Measurements from ENCODE around the gene STX1A. TPM values are rescaled to one million over a fixed set of nuclear protein-coding genes. Genes with fewer than 3 reads are reported as not detected.

STX1A gene
- total and polyA plus RNA-seq, 2 of the 4 experiments (the other 2 are of a cell fraction), result 9.3 to 22.0 TPM

DNA sequence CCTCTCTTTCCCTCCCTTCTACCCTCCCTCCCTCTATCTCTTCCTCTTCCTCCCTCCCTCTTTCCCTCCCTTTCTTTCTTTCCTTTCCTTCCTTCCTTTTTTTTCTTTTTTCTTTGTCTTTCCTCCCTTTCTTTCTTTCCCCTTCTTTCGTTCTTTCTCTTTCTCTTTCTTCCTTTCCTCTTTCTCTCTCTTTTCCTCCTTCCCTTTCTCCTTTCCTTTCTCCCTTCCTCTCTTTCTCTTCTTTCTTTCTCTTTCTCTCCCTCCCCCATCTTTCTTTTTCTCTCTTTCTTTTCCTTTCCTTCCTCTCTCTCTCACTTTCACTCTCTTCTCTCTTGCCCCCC, 43.2 kb upstream of the STX1A start:
- ATAC-seq (ENCODE audit: low read depth), result no peak
- DNase-seq, result no peak
- H3K36me3 ChIP-seq (ENCODE audit: control insufficient read depth, insufficient read depth, low read length), result no peaks in the 10 kb centered on the region
- H3K27me3 ChIP-seq (ENCODE audit: control insufficient read depth, insufficient read depth, low read length), result peaks cover 4% of the 10 kb centered on the region
- dilution Hi-C loops (cut with HindIII; ENCODE audit: low sequenced_read_pairs, unreplicated experiment) (no loop called here), in situ Hi-C loops (cut with MboI; ENCODE audit: low sequenced_read_pairs) (no loop called here), intact Hi-C loops (cut with micrococcal nuclease) (no loop called here)
- no peak overlapping the region for H2BK5ac ChIP-seq (ENCODE audit: low read depth, low read length, poor library complexity, severe bottlenecking)
- H4K20me1 ChIP-seq (ENCODE audit: insufficient read depth, low read length), result no peaks in the 10 kb centered on the region
- 85% methylated on average over 1 of the region's 1 CpG; no CpG with 5 or more reads in 1 of the 2 experiments for WGBS, 2 experiments (ENCODE audit: extremely low coverage in 2 of 2, insufficient read length in 1 of 2)
- ChIA-PET CTCF (no interaction called here), POLR2A (ENCODE audit: unreplicated experiment) (no interaction called here)
- no peak overlapping the region for H3K9ac ChIP-seq (ENCODE audit: low read depth, low read length)
- H3K18ac ChIP-seq (ENCODE audit: low read depth, low read length), result no peak overlapping the region
- no peak overlapping the region for H3K14ac ChIP-seq (replicated peaks; ENCODE audit: low read depth, low read length)
- no peak overlapping the region for H4K5ac ChIP-seq (ENCODE audit: low read depth, low read length)
- H3K23ac ChIP-seq (ENCODE audit: low read depth, low read length), result no peak overlapping the region
- H3K9me1 ChIP-seq (ENCODE audit: insufficient read depth, low read length), result no peaks in the 10 kb centered on the region
- TF ChIP-seq MAZ (IDR thresholded peaks at IDR 0.05; ENCODE audit: borderline replicate concordance, low read depth, low read length) (no peak), SMC3 (IDR thresholded peaks at IDR 0.05; ENCODE audit: low read depth, low read length) (no peak), RCOR1 (IDR thresholded peaks at IDR 0.05; ENCODE audit: insufficient replicate concordance, low read length) (no peak), MAFK (IDR thresholded peaks at IDR 0.05; ENCODE audit: low read depth, low read length) (no peak), MXI1 (IDR thresholded peaks at IDR 0.05; ENCODE audit: borderline replicate concordance, low read depth, low read length) (no peak), RFX5 (IDR thresholded peaks at IDR 0.05; ENCODE audit: low read depth, low read length) (no peak), NFE2L2 (IDR thresholded peaks at IDR 0.05; ENCODE audit: low read depth, low read length) (no peak), BHLHE40 (IDR thresholded peaks at IDR 0.05; ENCODE audit: low read depth, low read length) (no peak), CHD1 (IDR thresholded peaks at IDR 0.05; ENCODE audit: low read depth, low read length) (no peak), RAD21 (IDR thresholded peaks at IDR 0.05; ENCODE audit: low read length) (no peak), POLR2A (IDR thresholded peaks at IDR 0.05; ENCODE audit: low read depth, low read length) (no peak), FOS (IDR thresholded peaks at IDR 0.05; ENCODE audit: low read depth, low read length) (no peak), CEBPB (IDR thresholded peaks at IDR 0.05; ENCODE audit: low read depth, low read length) (no peak)
- TF ChIP-seq, protein P1, sequence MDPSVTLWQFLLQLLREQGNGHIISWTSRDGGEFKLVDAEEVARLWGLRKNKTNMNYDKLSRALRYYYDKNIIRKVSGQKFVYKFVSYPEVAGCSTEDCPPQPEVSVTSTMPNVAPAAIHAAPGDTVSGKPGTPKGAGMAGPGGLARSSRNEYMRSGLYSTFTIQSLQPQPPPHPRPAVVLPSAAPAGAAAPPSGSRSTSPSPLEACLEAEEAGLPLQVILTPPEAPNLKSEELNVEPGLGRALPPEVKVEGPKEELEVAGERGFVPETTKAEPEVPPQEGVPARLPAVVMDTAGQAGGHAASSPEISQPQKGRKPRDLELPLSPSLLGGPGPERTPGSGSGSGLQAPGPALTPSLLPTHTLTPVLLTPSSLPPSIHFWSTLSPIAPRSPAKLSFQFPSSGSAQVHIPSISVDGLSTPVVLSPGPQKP (IDR thresholded peaks at IDR 0.05; ENCODE audit: borderline replicate concordance, low read depth, low read length), result no peak
- TF ChIP-seq, protein P2, sequence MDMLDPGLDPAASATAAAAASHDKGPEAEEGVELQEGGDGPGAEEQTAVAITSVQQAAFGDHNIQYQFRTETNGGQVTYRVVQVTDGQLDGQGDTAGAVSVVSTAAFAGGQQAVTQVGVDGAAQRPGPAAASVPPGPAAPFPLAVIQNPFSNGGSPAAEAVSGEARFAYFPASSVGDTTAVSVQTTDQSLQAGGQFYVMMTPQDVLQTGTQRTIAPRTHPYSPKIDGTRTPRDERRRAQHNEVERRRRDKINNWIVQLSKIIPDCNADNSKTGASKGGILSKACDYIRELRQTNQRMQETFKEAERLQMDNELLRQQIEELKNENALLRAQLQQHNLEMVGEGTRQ (IDR thresholded peaks at IDR 0.05; ENCODE audit: low read depth, low read length), result no peak
- TF ChIP-seq, protein P3, sequence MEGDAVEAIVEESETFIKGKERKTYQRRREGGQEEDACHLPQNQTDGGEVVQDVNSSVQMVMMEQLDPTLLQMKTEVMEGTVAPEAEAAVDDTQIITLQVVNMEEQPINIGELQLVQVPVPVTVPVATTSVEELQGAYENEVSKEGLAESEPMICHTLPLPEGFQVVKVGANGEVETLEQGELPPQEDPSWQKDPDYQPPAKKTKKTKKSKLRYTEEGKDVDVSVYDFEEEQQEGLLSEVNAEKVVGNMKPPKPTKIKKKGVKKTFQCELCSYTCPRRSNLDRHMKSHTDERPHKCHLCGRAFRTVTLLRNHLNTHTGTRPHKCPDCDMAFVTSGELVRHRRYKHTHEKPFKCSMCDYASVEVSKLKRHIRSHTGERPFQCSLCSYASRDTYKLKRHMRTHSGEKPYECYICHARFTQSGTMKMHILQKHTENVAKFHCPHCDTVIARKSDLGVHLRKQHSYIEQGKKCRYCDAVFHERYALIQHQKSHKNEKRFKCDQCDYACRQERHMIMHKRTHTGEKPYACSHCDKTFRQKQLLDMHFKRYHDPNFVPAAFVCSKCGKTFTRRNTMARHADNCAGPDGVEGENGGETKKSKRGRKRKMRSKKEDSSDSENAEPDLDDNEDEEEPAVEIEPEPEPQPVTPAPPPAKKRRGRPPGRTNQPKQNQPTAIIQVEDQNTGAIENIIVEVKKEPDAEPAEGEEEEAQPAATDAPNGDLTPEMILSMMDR (conservative IDR thresholded peaks at IDR 0.05; ENCODE audit: low read depth, low read length), result no peak
- H2AFZ ChIP-seq (replicated peaks; ENCODE audit: low read length, poor library complexity), result no peak overlapping the region
- H3K4me1 ChIP-seq (ENCODE audit: control insufficient read depth, insufficient read depth, low read length), result no peaks in the 10 kb centered on the region
- no peak overlapping the region for H2BK20ac ChIP-seq (ENCODE audit: low read depth, low read length)
- BruUV-seq (replicated peaks), result no TSS peak
- H3K79me1 ChIP-seq (ENCODE audit: low read depth in 1 of 2, low read length in 2 of 2), result no peaks in the 10 kb centered on the region
- no peak overlapping the region for H4K91ac ChIP-seq (ENCODE audit: insufficient read depth, low read depth, low read length)
- no peak overlapping the region for H2AK9ac ChIP-seq (replicated peaks; ENCODE audit: low read depth, low read length, poor library complexity)
- no peak overlapping the region for H2BK120ac ChIP-seq (ENCODE audit: low read depth, low read length)
- no peak overlapping the region for H3K27ac ChIP-seq (ENCODE audit: insufficient read depth, low read length)
- H3K4ac ChIP-seq (ENCODE audit: low read depth, low read length), result no peak overlapping the region
- no peaks in the 10 kb centered on the region for H3K9me3 ChIP-seq (ENCODE audit: control insufficient read depth, insufficient read depth, low read length)
- H2AK5ac ChIP-seq (ENCODE audit: low read depth, low read length), result no peak overlapping the region
- H2BK15ac ChIP-seq (ENCODE audit: low read depth, low read length), result no peak overlapping the region
- H3K56ac ChIP-seq (ENCODE audit: extremely low read depth, insufficient read depth, low read length), result no peak overlapping the region
- no peak overlapping the region for H3K4me3 ChIP-seq (ENCODE audit: insufficient read depth, low read depth, low read length)
- H4K8ac ChIP-seq (ENCODE audit: low read depth in 2 of 2, low read length in 2 of 2), result no peak overlapping the region
- H3K4me2 ChIP-seq (ENCODE audit: low read depth, low read length), result no peak overlapping the region
